DND-41 (cell line): Measurements from ENCODE around the gene MUCL1.

Source experiments
- EZH2 ChIP-seq: IDR thresholded peaks from 3 replicates; pipeline ENCODE4 v1.6.1; 2012; ENCODE audit warnings: borderline replicate concordance, low read depth, mild to moderate bottlenecking, moderate library complexity, low read length, inconsistent platforms; ENCODE audit not compliant: severe bottlenecking
- TF ChIP-seq, protein P1 (sequence below): IDR thresholded peaks from 2 replicates; pipeline ENCODE4 v1.5.1; 2012; ENCODE audit warnings: borderline replicate concordance, low read length, moderate library complexity, mild to moderate bottlenecking; ENCODE audit not compliant: poor library complexity, severe bottlenecking; ENCODE audit errors: extremely low read depth

- TF ChIP-seq EZH2, result no peak
- TF ChIP-seq, protein P1, sequence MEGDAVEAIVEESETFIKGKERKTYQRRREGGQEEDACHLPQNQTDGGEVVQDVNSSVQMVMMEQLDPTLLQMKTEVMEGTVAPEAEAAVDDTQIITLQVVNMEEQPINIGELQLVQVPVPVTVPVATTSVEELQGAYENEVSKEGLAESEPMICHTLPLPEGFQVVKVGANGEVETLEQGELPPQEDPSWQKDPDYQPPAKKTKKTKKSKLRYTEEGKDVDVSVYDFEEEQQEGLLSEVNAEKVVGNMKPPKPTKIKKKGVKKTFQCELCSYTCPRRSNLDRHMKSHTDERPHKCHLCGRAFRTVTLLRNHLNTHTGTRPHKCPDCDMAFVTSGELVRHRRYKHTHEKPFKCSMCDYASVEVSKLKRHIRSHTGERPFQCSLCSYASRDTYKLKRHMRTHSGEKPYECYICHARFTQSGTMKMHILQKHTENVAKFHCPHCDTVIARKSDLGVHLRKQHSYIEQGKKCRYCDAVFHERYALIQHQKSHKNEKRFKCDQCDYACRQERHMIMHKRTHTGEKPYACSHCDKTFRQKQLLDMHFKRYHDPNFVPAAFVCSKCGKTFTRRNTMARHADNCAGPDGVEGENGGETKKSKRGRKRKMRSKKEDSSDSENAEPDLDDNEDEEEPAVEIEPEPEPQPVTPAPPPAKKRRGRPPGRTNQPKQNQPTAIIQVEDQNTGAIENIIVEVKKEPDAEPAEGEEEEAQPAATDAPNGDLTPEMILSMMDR, result no peak
Observed at GRCh38 chr12:54830199-54830598, 24.1 kb upstream of the MUCL1 start.
